Immature natural killer cell (primary cell): ENCODE measurements around the gene NUP37. TPM values are rescaled to one million over a fixed set of nuclear protein-coding genes. Genes with fewer than 3 reads are reported as not detected.

Source experiments
- DNase-seq, 3 donors: peaks; one replicate each; pipeline ENCODE4 v3.0.0; 2022; ENCODE audit warnings: mixed read lengths in 1 of 3
- H3K27ac Mint-ChIP-seq, 6 donors: one replicate each; pipeline ENCODE4 v1.8.0; 2020; ENCODE audit warnings: mixed read lengths in 6 of 6, mild to moderate bottlenecking in 5 of 6, inconsistent platforms in 4 of 6, moderate library complexity in 3 of 6
- H3K27me3 Mint-ChIP-seq, 3 donors: one replicate each; pipeline ENCODE4 v1.8.0; 2020 to 2021; ENCODE audit warnings: low read depth in 3 of 3, mild to moderate bottlenecking in 3 of 3, mixed read lengths in 3 of 3, moderate library complexity in 3 of 3, inconsistent platforms in 1 of 3
- H3K36me3 Mint-ChIP-seq, 3 donors: one replicate each; pipeline ENCODE4 v1.8.0; 2020; ENCODE audit warnings: mixed read lengths in 3 of 3, inconsistent platforms in 2 of 3, mild to moderate bottlenecking in 2 of 3
- H3K4me1 Mint-ChIP-seq, 2 donors: one replicate each; pipeline ENCODE4 v1.8.0; 2020; ENCODE audit warnings: inconsistent platforms in 2 of 2, mild to moderate bottlenecking in 2 of 2, mixed read lengths in 2 of 2, moderate library complexity in 1 of 2
- H3K4me3 Mint-ChIP-seq, 5 donors: one replicate each; pipeline ENCODE4 v1.8.0; 2020; ENCODE audit warnings: mild to moderate bottlenecking in 5 of 5, mixed read lengths in 5 of 5, inconsistent platforms in 3 of 5, moderate library complexity in 3 of 5
- H3K9me3 Mint-ChIP-seq, 6 donors: one replicate each; pipeline ENCODE4 v1.8.0; 2020; ENCODE audit warnings: mild to moderate bottlenecking in 6 of 6, mixed read lengths in 6 of 6, inconsistent platforms in 4 of 6, moderate library complexity in 3 of 6
- polyA plus RNA-seq, 3 donors: library from polyadenylated mRNA; unstranded; fragments of 300-500 nt; fragmentation: Illumina TruSeq; gene quantifications; one replicate each; pipeline ENCODE4 v1.2.3, GENCODE V29; 2021

NUP37 gene
- polyA plus RNA-seq, 3 donors from 2014 or later: 18.7 to 22.0 (median 20.0) TPM

- no peak overlapping the region for H3K27ac Mint-ChIP-seq
- no peaks in the 10 kb centered on the region for H3K4me1 Mint-ChIP-seq
- no peaks in the 10 kb centered on the region for H3K27me3 Mint-ChIP-seq
- DNase-seq: no peak
- no peak overlapping the region for H3K4me3 Mint-ChIP-seq
- peaks cover 39 to 55% (median 40%) of the 10 kb centered on the region in 3 donors for H3K36me3 Mint-ChIP-seq
- no peaks in the 10 kb centered on the region for H3K9me3 Mint-ChIP-seq
Measured at GRCh38 chr12:102033991-102034745, 85.7 kb downstream of the NUP37 start.

- Mint-ChIP-seq H3K4me3 (no peak overlapping the region), H3K4me1 (no peaks in the 10 kb centered on the region), H3K9me3 (no peaks in the 10 kb centered on the region), H3K27me3 (no peaks in the 10 kb centered on the region), H3K36me3 (peaks cover 32 to 45% (median 36%) of the 10 kb centered on the region in 3 donors), H3K27ac (no peak overlapping the region)
- no peak for DNase-seq
Measured at GRCh38 chr12:102031852-102032251, 88.1 kb downstream of the NUP37 start.

- Mint-ChIP-seq H3K9me3 (no peaks in the 10 kb centered on the region), H3K27me3 (peaks cover 0 to 1% (median 0%) of the 10 kb centered on the region in 3 donors), H3K27ac (no peak overlapping the region), H3K36me3 (peaks cover 18 to 28% (median 27%) of the 10 kb centered on the region in 3 donors), H3K4me3 (no peak overlapping the region), H3K4me1 (no peaks in the 10 kb centered on the region)
- no peak for DNase-seq
Measured at GRCh38 chr12:102029141-102029540, 90.8 kb downstream of the NUP37 start.

GRCh38 chr12:102026728-102027127 lies 93.2 kb downstream of the NUP37 start:
- Mint-ChIP-seq H3K4me1 (no peaks in the 10 kb centered on the region), H3K9me3 (no peaks in the 10 kb centered on the region), H3K4me3 (no peak overlapping the region), H3K36me3 (peaks cover 14 to 24% (median 23%) of the 10 kb centered on the region in 3 donors), H3K27me3 (peaks cover 0 to 1% (median 0%) of the 10 kb centered on the region in 3 donors), H3K27ac (no peak overlapping the region)
- no peak for DNase-seq

GRCh38 chr12:102024765-102025164 lies 95.1 kb downstream of the NUP37 start:
- no peak overlapping the region for H3K27ac Mint-ChIP-seq
- H3K27me3 Mint-ChIP-seq: peaks cover 0 to 1% (median 0%) of the 10 kb centered on the region in 3 donors
- no peaks in the 10 kb centered on the region for H3K4me1 Mint-ChIP-seq
- H3K4me3 Mint-ChIP-seq: no peak overlapping the region
- peaks cover 20 to 22% (median 21%) of the 10 kb centered on the region in 3 donors for H3K36me3 Mint-ChIP-seq
- no peaks in the 10 kb centered on the region for H3K9me3 Mint-ChIP-seq
- no peak for DNase-seq

- H3K27me3 Mint-ChIP-seq: peaks cover 0 to 1% (median 0%) of the 10 kb centered on the region in 3 donors
- H3K4me3 Mint-ChIP-seq: no peak overlapping the region
- no peaks in the 10 kb centered on the region for H3K4me1 Mint-ChIP-seq
- H3K27ac Mint-ChIP-seq: no peak overlapping the region
- DNase-seq: no peak
- peaks cover 16 to 26% (median 17%) of the 10 kb centered on the region in 3 donors for H3K36me3 Mint-ChIP-seq
- no peaks in the 10 kb centered on the region for H3K9me3 Mint-ChIP-seq
Measured at GRCh38 chr12:102023343-102023930, 96.5 kb downstream of the NUP37 start.

Other genes with a start within 250 kb of the NUP37 start
- gene DRAM1, start 242.5 kb downstream of the NUP37 start, polyA plus RNA-seq: 1 to 10 TPM; 2.1 to 7.6 (median 4.1) TPM
- gene WASHC3, start 58.1 kb downstream of the NUP37 start, polyA plus RNA-seq: 10 to 100 TPM; 63.4 to 94.3 (median 85.8) TPM
- 10 to 100 TPM in 1 of 3 donors, 1 to 10 TPM in 2; 2.3 to 10.1 (median 2.5) TPM for gene PARPBP, start 69 bp upstream of the NUP37 start, polyA plus RNA-seq
- not detected for gene PMCH, start 77.7 kb upstream of the NUP37 start, polyA plus RNA-seq